Posterior cingulate gyrus (tissue), 11 donors: Measurements from ENCODE around the gene CFAP70.

ENCODE experiments used
- DNase-seq, 10 donors: peaks; one replicate each; pipeline versions ENCODE4 v3.0.0 to v3.0.0-alpha.2; 2020 to 2021; ENCODE audit warnings: mixed read lengths in 3 of 10
- intact Hi-C: fragments of 100-400 bp; cut with DNase I; formaldehyde crosslinking; loops from one replicate; pipeline ENCODE4 v1.15.1; 2023

Gene CFAP70

GRCh38 chr10:73228247-73228646, 130.4 kb downstream of the CFAP70 start:
- intact Hi-C loops = no loop called here
- no peak for DNase-seq

- no peak for DNase-seq
- intact Hi-C loops = no loop called here
These were observed 132.0 kb downstream of the CFAP70 start for GRCh38 chr10:73226663-73227062.

GRCh38 chr10:73225518-73225917, 133.1 kb downstream of the CFAP70 start:
- intact Hi-C loops = no loop called here
- no peak for DNase-seq

- intact Hi-C loops = no loop called here
- no peak for DNase-seq
These were observed 137.7 kb downstream of the CFAP70 start for GRCh38 chr10:73220989-73221388.

GRCh38 chr10:73219384-73219783, 139.3 kb downstream of the CFAP70 start:
- intact Hi-C loops = no loop called here
- no peak for DNase-seq

GRCh38 chr10:73218431-73219191, 140.1 kb downstream of the CFAP70 start:
- intact Hi-C loops = no loop called here
- no peak for DNase-seq

GRCh38 chr10:73217628-73218027, 141.0 kb downstream of the CFAP70 start:
- no peak for DNase-seq
- intact Hi-C loops = no loop called here

GRCh38 chr10:73215749-73216148, 142.9 kb downstream of the CFAP70 start:
- DNase-seq = no peak
- intact Hi-C loops = no loop called here

- intact Hi-C loops = no loop called here
- DNase-seq = no peak
These were observed 147.4 kb downstream of the CFAP70 start for GRCh38 chr10:73211106-73211811.

GRCh38 chr10:73210395-73211105, 148.1 kb downstream of the CFAP70 start:
- no peak for DNase-seq
- intact Hi-C loops = no loop called here

GRCh38 chr10:73209705-73210104, 149.0 kb downstream of the CFAP70 start:
- intact Hi-C loops = no loop called here

GRCh38 chr10:73207883-73208282, 150.8 kb downstream of the CFAP70 start:
- intact Hi-C loops = no loop called here
- DNase-seq = no peak

More at GRCh38 chr10:73209705-73210104, 149.0 kb downstream of the CFAP70 start:
- no peak for DNase-seq

- intact Hi-C loops = no loop called here
- no peak for DNase-seq
These were observed 152.3 kb downstream of the CFAP70 start for GRCh38 chr10:73206385-73206784.

- no peak for DNase-seq
- intact Hi-C loops = no loop called here
These were observed 152.8 kb downstream of the CFAP70 start for GRCh38 chr10:73205890-73206289.

- intact Hi-C loops = no loop called here
- no peak for DNase-seq
These were observed 153.6 kb downstream of the CFAP70 start for GRCh38 chr10:73205081-73205480.
